Body of pancreas (tissue), 4 donors: ENCODE results near the gene CEP97.

Source experiments
- CTCF ChIP-seq, 7 experiments: fragments of 450-650 bp in 4 of 7; fragments of 200-600 bp in 3 of 7; sonication (generic) in 3 of 7; IDR thresholded peaks; one replicate each; pipeline ENCODE4 v1.5.1; 2016 to 2019; ENCODE audit warnings: antibody characterized with exemption in 7 of 7
- POLR2A ChIP-seq, 3 donors: fragments of 450-650 bp; IDR thresholded peaks; one replicate each; pipeline ENCODE4 v1.6.1; 2016; ENCODE audit warnings: antibody characterized with exemption in 3 of 3, mild to moderate bottlenecking in 2 of 3

GRCh38 chr3:101689286-101689685 is 35.1 kb upstream of the CEP97 start:
- TF ChIP-seq CTCF (IDR thresholded peaks at IDR 0.05) (no peak), POLR2A (IDR thresholded peaks at IDR 0.05) (no peak)
